ENCODE measurements around the gene GLS. TPM values are rescaled to one million over a fixed set of nuclear protein-coding genes. Genes with fewer than 3 reads are reported as not detected.

The GLS gene
- total RNA-seq, 1 donor from 2014 or later = 116 TPM

DNA sequence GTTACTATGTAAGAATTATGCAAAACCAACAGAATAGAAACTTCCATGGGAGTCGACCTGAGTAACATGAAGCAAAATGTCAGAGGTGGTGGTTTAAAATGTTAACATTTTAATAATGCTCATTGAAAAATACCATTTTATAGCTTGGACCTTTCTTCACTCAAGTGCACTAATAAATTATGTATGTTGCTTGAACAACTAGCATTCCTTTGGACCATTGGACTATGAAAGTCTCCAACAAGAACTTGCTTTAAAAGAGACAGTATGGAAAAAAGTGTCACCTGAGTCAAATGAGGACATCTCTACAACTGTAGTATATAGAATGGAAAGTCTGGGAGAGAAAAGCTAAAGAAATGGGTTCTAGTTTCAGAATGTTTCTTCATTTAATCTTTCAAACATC lies 51.9 kb downstream of the GLS start:
- no peaks in the 10 kb centered on the region for H3K4me1 Mint-ChIP-seq (ENCODE audit: low read depth)
- peaks cover 16% of the 10 kb centered on the region for H3K36me3 Mint-ChIP-seq (ENCODE audit: insufficient read depth)
- H3K27ac Mint-ChIP-seq = no peak overlapping the region
- DNase-seq (ENCODE audit: low spot score, unreplicated experiment) = no peak
- no peaks in the 10 kb centered on the region for H3K9me3 Mint-ChIP-seq (ENCODE audit: low read depth)
- H3K4me3 Mint-ChIP-seq (ENCODE audit: low read depth) = no peak overlapping the region
- TF ChIP-seq CTCF (IDR thresholded peaks at IDR 0.05; ENCODE audit: unreplicated experiment) = no peak
- no peaks in the 10 kb centered on the region for H3K27me3 Mint-ChIP-seq

GRCh38 chr2:190933361-190933760 lies 52.7 kb downstream of the GLS start:
- no peak for TF ChIP-seq CTCF (IDR thresholded peaks at IDR 0.05; ENCODE audit: unreplicated experiment)
- Mint-ChIP-seq H3K36me3 (ENCODE audit: insufficient read depth) (peaks cover 15% of the 10 kb centered on the region), H3K9me3 (ENCODE audit: low read depth) (no peaks in the 10 kb centered on the region), H3K27me3 (no peaks in the 10 kb centered on the region), H3K4me3 (ENCODE audit: low read depth) (no peak overlapping the region), H3K27ac (no peak overlapping the region), H3K4me1 (ENCODE audit: low read depth) (no peaks in the 10 kb centered on the region)
- no peak for DNase-seq (ENCODE audit: low spot score, unreplicated experiment)

DNA sequence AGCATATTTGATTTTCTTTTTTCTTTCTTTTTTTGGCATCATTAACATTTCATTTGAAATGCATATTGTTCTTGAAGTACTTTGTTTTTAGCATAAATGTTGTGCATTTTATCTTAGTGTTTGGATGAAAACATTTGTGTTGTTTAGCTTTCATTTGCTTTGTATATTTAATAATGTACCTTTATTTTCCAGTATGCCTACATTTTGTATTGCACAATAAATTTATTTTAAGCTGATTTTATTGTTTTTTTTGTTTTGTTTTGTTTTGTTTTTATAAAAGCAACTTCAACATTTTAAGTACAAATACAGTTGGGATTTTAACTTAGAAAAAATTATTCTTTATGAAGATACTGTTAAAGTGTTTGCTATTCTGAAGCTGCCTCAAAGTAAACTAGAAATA lies 54.4 kb downstream of the GLS start:
- DNase-seq (ENCODE audit: low spot score, unreplicated experiment) = no peak
- Mint-ChIP-seq H3K9me3 (ENCODE audit: low read depth) (no peaks in the 10 kb centered on the region), H3K4me3 (ENCODE audit: low read depth) (no peak overlapping the region), H3K27ac (no peak overlapping the region), H3K27me3 (no peaks in the 10 kb centered on the region), H3K4me1 (ENCODE audit: low read depth) (no peaks in the 10 kb centered on the region), H3K36me3 (ENCODE audit: insufficient read depth) (peaks cover 9% of the 10 kb centered on the region)
- TF ChIP-seq CTCF (IDR thresholded peaks at IDR 0.05; ENCODE audit: unreplicated experiment) = no peak

DNA sequence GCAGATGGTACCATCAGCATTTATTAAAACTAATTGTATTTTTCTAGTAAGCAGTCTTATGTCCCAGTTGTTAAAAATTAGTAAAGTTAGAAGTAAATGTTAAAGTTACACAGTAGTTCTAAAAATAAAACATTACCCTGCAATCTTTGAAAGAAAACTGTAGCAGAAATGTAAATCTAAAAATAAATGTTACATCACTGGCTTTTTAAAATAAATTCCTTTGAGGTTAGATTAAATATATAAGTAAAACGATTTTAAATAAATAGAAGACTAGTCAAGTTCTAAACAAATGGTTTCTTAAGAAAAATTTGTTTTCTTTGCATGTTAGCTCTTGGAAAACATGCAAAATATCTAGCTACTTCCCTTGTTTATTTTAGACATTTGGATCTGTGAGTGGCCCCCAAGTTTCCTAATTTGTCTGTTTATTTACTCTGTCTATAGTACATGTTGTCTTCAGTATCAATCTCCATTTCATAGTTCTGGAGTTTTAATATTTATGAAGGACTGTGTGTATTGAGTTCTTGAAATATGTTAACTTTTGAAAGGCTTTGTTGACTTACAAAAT lies 58.2 kb downstream of the GLS start:
- Mint-ChIP-seq H3K9me3 (ENCODE audit: low read depth) (no peaks in the 10 kb centered on the region), H3K4me1 (ENCODE audit: low read depth) (no peaks in the 10 kb centered on the region), H3K27ac (no peak overlapping the region), H3K36me3 (ENCODE audit: insufficient read depth) (peaks cover 2% of the 10 kb centered on the region), H3K27me3 (no peaks in the 10 kb centered on the region), H3K4me3 (ENCODE audit: low read depth) (no peak overlapping the region)
- no peak for TF ChIP-seq CTCF (IDR thresholded peaks at IDR 0.05; ENCODE audit: unreplicated experiment)
- no peak for DNase-seq (ENCODE audit: low spot score, unreplicated experiment)

- Mint-ChIP-seq H3K9me3 (ENCODE audit: low read depth) (no peaks in the 10 kb centered on the region), H3K27ac (no peak overlapping the region), H3K36me3 (ENCODE audit: insufficient read depth) (no peaks in the 10 kb centered on the region), H3K27me3 (no peaks in the 10 kb centered on the region), H3K4me3 (ENCODE audit: low read depth) (no peak overlapping the region), H3K4me1 (ENCODE audit: low read depth) (no peaks in the 10 kb centered on the region)
- DNase-seq (ENCODE audit: low spot score, unreplicated experiment) = no peak
- TF ChIP-seq CTCF (IDR thresholded peaks at IDR 0.05; ENCODE audit: unreplicated experiment) = no peak
These were observed 59.8 kb downstream of the GLS start for GRCh38 chr2:190940454-190940853.
